Suprapubic skin (tissue), 4 donors: ENCODE results near the gene CPNE5. TPM values are rescaled to one million over a fixed set of nuclear protein-coding genes. Genes with fewer than 3 reads are reported as not detected.

Experiments
- DNase-seq, 2 donors: peaks; one replicate each; pipeline ENCODE4 v3.0.0-alpha.2; 2019; ENCODE audit warnings: low spot score in 2 of 2
- H3K27ac ChIP-seq: fragments of 200-600 bp; sonication (generic); one replicate; pipeline ENCODE4 v1.5.1; 2019
- H3K27me3 ChIP-seq: fragments of 200-600 bp; sonication (generic); one replicate; pipeline ENCODE4 v1.5.1; 2019
- H3K36me3 ChIP-seq: fragments of 200-600 bp; sonication (generic); one replicate; pipeline ENCODE4 v1.5.1; 2019
- H3K4me1 ChIP-seq: fragments of 200-600 bp; sonication (generic); one replicate; pipeline ENCODE4 v1.5.1; 2019
- H3K4me3 ChIP-seq: fragments of 200-600 bp; sonication (generic); one replicate; pipeline ENCODE4 v1.5.1; 2019; ENCODE audit warnings: mild to moderate bottlenecking
- H3K9me3 ChIP-seq: fragments of 200-600 bp; sonication (generic); one replicate; pipeline ENCODE4 v1.5.1; 2019
- EP300 ChIP-seq: sonication (generic); formaldehyde crosslinking; IDR thresholded peaks from one replicate; pipeline ENCODE4 v1.6.1; 2017; ENCODE audit warnings: antibody characterized with exemption
- POLR2A ChIP-seq, 2 donors: fragments of 450-650 bp; IDR thresholded peaks; one replicate each; pipeline ENCODE4 v1.6.1; 2017; ENCODE audit warnings: antibody characterized with exemption in 2 of 2, mild to moderate bottlenecking in 2 of 2, moderate library complexity in 2 of 2
- POLR2AphosphoS5 ChIP-seq, 3 donors: sonication (generic); formaldehyde crosslinking; IDR thresholded peaks; one replicate each; pipeline ENCODE4 v1.6.1; 2017; ENCODE audit warnings: antibody characterized with exemption in 3 of 3
- WGBS: methylation state at CpG from one replicate; pipeline ENCODE4 v1.1.5; 2018; 5-methylcytosine and 5-hydroxymethylcytosine counted together
- total RNA-seq, 4 donors: library from RNA; depleted of rRNA; stranded (reverse); fragments of >200 nt; gene quantifications; one replicate each; pipeline ENCODE4 v1.1.0, GENCODE V29; 2016
- TF ChIP-seq, protein P1 (sequence below), 2 donors: fragments of 200-600 bp in 1 of 2; fragments of 450-650 bp in 1 of 2; sonication (generic) in 1 of 2; IDR thresholded peaks; one replicate each; pipeline ENCODE4 v1.5.1; 2016 to 2019; ENCODE audit warnings: antibody characterized with exemption in 2 of 2, mild to moderate bottlenecking in 1 of 2, moderate library complexity in 1 of 2

The CPNE5 gene
- total RNA-seq, 4 donors from 2014 or later: 0.48 to 1.2 (median 0.90) TPM

DNA sequence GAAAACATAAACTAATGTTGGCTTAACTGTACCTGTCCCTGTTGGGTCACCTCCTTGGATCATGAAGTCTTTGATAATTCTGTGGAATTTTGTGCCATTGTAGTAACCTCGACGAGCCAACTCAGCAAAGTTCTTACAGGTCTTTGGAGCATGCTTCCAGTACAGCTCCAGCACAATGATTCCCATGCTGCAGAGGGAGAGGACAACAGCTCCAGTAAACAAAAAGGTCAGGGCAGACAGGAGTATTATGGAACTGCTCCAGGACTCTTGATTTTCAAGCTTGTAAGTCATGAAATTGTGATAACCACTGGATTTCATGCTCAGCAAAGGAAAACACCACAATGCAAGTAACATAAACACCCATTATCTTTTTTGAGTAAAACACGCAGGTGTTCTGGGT lies 32.4 kb upstream of the CPNE5 start:
- 91% methylated on average over 3 of the region's 3 CpGs for WGBS

DNA sequence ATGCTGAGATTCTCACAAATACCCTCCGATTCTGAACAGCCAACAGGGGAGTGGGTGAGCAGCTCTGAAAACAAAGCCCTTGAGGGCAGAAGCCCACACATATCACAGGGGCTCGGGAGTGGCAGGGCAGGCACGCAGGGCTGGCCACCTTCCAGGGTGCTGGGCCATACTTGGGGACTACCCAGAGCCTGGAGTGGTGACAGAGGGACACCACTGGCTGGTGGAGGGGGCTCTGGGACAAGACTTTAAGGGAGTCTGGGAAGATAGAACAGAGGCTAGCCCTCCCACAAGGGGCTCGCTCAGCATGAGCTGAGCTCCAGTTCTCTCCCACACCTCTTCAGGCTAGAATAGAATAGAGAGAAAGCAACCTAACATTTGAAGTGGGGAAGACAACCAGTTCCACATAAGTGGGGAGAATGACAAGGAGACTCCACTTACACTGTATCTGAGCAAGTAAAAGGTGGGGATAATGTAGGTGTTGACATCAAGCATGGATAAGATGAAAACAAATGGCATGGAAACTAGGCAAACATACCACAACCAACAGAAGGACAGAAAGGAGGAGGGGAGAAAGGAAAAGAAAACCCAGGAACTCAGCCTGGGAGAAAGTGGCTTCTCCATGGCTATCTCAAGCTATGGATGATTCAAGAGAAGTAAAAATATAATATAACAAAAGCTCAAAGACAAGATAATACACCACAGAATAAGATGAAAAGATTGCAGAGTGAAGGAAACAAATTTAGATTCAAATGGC lies 28.4 kb upstream of the CPNE5 start:
- DNase-seq: no peak
- Histone ChIP-seq H3K36me3 (no peaks in the 10 kb centered on the region), H3K9me3 (no peaks in the 10 kb centered on the region), H3K4me3 (no peak overlapping the region), H3K27ac (no peak overlapping the region), H3K4me1 (peaks cover 2% of the 10 kb centered on the region), H3K27me3 (no peaks in the 10 kb centered on the region)
- TF ChIP-seq EP300 (no peak), POLR2AphosphoS5 (IDR thresholded peaks at IDR 0.05) (no peak), POLR2A (IDR thresholded peaks at IDR 0.05) (no peak)
- TF ChIP-seq, protein P1, sequence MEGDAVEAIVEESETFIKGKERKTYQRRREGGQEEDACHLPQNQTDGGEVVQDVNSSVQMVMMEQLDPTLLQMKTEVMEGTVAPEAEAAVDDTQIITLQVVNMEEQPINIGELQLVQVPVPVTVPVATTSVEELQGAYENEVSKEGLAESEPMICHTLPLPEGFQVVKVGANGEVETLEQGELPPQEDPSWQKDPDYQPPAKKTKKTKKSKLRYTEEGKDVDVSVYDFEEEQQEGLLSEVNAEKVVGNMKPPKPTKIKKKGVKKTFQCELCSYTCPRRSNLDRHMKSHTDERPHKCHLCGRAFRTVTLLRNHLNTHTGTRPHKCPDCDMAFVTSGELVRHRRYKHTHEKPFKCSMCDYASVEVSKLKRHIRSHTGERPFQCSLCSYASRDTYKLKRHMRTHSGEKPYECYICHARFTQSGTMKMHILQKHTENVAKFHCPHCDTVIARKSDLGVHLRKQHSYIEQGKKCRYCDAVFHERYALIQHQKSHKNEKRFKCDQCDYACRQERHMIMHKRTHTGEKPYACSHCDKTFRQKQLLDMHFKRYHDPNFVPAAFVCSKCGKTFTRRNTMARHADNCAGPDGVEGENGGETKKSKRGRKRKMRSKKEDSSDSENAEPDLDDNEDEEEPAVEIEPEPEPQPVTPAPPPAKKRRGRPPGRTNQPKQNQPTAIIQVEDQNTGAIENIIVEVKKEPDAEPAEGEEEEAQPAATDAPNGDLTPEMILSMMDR (IDR thresholded peaks at IDR 0.05): no peak
- WGBS: 77% methylated on average over 4 of the region's 4 CpGs

More for the DNA sequence above, 32.4 kb upstream of the CPNE5 start:
- H3K27me3 ChIP-seq: no peaks in the 10 kb centered on the region
- no peak overlapping the region for H3K4me3 ChIP-seq
- no peaks in the 10 kb centered on the region for H3K9me3 ChIP-seq
- no peak for DNase-seq
- peaks cover 18% of the 10 kb centered on the region for H3K4me1 ChIP-seq
- no peaks in the 10 kb centered on the region for H3K36me3 ChIP-seq
- H3K27ac ChIP-seq: no peak overlapping the region
- TF ChIP-seq POLR2AphosphoS5 (IDR thresholded peaks at IDR 0.05) (no peak), EP300 (no peak), POLR2A (IDR thresholded peaks at IDR 0.05) (no peak)
- TF ChIP-seq, protein P1 (IDR thresholded peaks at IDR 0.05): no peak

DNA sequence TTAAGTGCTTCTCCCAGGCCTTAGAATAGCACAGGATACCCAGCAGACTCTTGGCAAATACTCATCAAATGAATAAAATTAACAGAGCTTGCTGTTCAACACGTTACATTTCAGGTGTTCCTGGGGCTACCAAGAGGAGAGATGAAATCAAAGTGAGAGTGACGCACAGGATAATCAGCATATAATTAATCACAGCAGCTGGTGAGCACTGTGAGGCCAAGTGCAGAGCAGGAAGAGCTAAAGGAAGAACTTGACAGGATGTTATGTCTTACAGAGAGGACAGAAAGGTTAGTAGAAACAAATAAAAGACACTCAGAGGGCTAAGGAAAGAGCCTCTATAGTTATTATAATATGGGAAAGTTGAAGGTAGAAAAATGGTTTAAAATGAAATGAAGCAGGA lies 26.6 kb upstream of the CPNE5 start:
- no peak for DNase-seq
- peaks cover 5% of the 10 kb centered on the region for H3K4me1 ChIP-seq
- 59% methylated on average over 2 of the region's 2 CpGs for WGBS
- no peaks in the 10 kb centered on the region for H3K36me3 ChIP-seq
- H3K27me3 ChIP-seq: no peaks in the 10 kb centered on the region
- TF ChIP-seq POLR2A (IDR thresholded peaks at IDR 0.05) (no peak), EP300 (no peak), POLR2AphosphoS5 (IDR thresholded peaks at IDR 0.05) (no peak)
- TF ChIP-seq, protein P1 (IDR thresholded peaks at IDR 0.05): no peak
- H3K4me3 ChIP-seq: no peak overlapping the region
- H3K9me3 ChIP-seq: no peaks in the 10 kb centered on the region
- H3K27ac ChIP-seq: no peak overlapping the region

DNA sequence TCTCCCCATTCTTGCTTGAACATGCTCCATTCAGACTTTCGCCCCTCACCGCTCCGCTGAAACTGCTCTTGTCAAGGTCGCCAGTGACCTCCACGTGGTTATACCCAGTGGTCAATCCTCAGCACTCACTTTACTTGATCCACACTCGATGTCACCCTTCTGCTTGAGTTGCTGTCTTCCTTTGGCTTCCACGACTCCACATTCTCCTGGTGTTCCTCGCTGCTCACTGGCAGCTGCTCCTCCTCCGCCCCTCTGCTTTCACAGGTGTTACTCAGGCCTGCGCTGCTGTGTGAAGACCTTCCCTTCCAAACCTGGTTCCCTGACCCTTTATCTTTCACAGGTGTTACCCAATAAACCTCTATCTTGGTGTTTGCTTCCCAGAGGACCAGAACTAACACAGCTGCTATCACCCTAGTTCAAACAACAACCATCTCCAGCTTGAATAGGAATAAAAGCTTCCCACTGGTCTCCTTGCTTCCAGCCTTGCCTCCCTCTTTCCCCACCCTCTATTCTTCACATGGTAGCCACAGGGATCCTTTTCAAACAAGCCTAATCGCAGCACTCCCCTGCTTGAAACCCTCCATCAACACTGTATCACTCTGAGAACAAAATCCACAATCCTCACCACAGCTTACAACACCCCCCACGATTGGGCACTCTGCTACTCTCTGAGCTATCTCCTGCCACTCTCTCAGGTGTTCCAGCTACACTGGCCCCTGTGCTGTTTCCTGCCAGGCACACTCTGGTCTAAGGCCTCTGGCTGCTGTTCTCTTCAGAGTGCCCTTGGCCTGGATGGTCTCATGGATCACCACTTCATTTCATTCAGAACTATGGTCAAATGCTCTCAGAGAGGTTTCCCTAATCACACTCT lies 24.7 kb upstream of the CPNE5 start:
- Histone ChIP-seq H3K27ac (no peak overlapping the region), H3K4me3 (no peak overlapping the region), H3K4me1 (peaks cover 5% of the 10 kb centered on the region), H3K36me3 (no peaks in the 10 kb centered on the region), H3K27me3 (no peaks in the 10 kb centered on the region), H3K9me3 (no peaks in the 10 kb centered on the region)
- no peak for DNase-seq
- 94% methylated on average over 12 of the region's 12 CpGs for WGBS
- TF ChIP-seq EP300 (no peak), POLR2A (IDR thresholded peaks at IDR 0.05) (no peak), POLR2AphosphoS5 (IDR thresholded peaks at IDR 0.05) (no peak)
- TF ChIP-seq, protein P1 (IDR thresholded peaks at IDR 0.05): no peak

DNA sequence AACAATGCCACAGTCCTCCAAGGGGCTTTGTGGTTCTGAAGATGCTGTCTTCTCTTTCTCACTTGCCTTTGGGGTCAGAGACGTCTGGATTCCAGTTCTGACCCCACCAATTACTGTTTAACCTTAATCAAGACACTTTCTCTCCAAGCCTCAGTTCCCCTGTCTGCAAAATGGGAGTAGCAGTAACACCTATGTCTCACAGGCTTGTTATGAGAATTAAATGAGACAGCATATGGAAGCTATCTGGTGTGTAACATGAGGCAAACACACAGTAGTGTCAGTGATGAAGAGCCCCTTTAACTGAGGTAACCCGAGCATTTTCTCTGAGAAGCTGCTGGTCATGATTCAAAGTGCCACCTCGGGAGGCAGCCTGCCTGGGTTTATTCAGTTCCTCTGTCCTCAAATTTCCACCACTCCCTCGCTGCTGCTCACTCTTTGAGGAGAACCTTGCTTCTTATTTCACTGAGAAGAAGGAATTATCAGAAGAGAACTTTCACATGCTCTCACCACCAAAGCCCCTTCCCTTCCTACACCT lies 23.7 kb upstream of the CPNE5 start:
- no peak for DNase-seq
- Histone ChIP-seq H3K4me1 (peaks cover 5% of the 10 kb centered on the region), H3K27ac (no peak overlapping the region), H3K9me3 (no peaks in the 10 kb centered on the region), H3K4me3 (no peak overlapping the region), H3K27me3 (no peaks in the 10 kb centered on the region), H3K36me3 (no peaks in the 10 kb centered on the region)
- WGBS: 82% methylated on average over 4 of the region's 4 CpGs
- TF ChIP-seq POLR2A (IDR thresholded peaks at IDR 0.05) (no peak), POLR2AphosphoS5 (IDR thresholded peaks at IDR 0.05) (no peak), EP300 (no peak)
- TF ChIP-seq, protein P1 (IDR thresholded peaks at IDR 0.05): no peak
